HepG2 (cell line): Measurements from ENCODE around the gene ALLC. TPM values are rescaled to one million over a fixed set of nuclear protein-coding genes. Genes with fewer than 3 reads are reported as not detected.

Experiments
- AHDC1 ChIP-seq: sonication (generic); formaldehyde crosslinking; IDR thresholded peaks from 2 replicates; pipeline ENCODE4 v1.5.1; 2020; ENCODE audit warnings: mild to moderate bottlenecking, missing genetic modification reagents, borderline replicate concordance
- CBX5 ChIP-seq: sonication (generic); formaldehyde crosslinking; IDR thresholded peaks from 2 replicates; pipeline ENCODE4 v1.4.0; 2020; ENCODE audit warnings: missing genetic modification reagents, borderline replicate concordance
- ELF4 ChIP-seq: sonication (generic); formaldehyde crosslinking; IDR thresholded peaks from 2 replicates; pipeline ENCODE4 v1.5.0; 2020; ENCODE audit warnings: missing genetic modification reagents, mild to moderate bottlenecking, moderate library complexity, borderline replicate concordance
- KIAA2018 ChIP-seq: sonication (generic); formaldehyde crosslinking; IDR thresholded peaks from 2 replicates; pipeline ENCODE4 v1.5.0; 2020; ENCODE audit warnings: mild to moderate bottlenecking, missing genetic modification reagents, borderline replicate concordance
- MEIS2 ChIP-seq: sonication (generic); formaldehyde crosslinking; IDR thresholded peaks from 2 replicates; pipeline ENCODE4 v1.9.0; 2021; ENCODE audit warnings: mild to moderate bottlenecking, missing genetic modification reagents
- NR2F1 ChIP-seq, 2 experiments: fragments of 450-650 bp in 1 of 2; formaldehyde crosslinking in 1 of 2; IDR thresholded peaks; 2 replicates each; pipeline versions ENCODE4 v1.5.0 to v1.6.1; 2016 to 2020; ENCODE audit warnings: mild to moderate bottlenecking in 1 of 2, missing compliant biosample characterization in 1 of 2, missing genetic modification reagents in 1 of 2, moderate library complexity in 1 of 2
- PBX2 ChIP-seq: IDR thresholded peaks from 2 replicates; pipeline ENCODE4 v1.6.1; 2016; ENCODE audit warnings: control low read depth
- PHF8 ChIP-seq: sonication (generic); formaldehyde crosslinking; IDR thresholded peaks from 2 replicates; pipeline ENCODE4 v1.5.0; 2020; ENCODE audit warnings: missing genetic modification reagents
- SIX4 ChIP-seq: sonication (generic); formaldehyde crosslinking; IDR thresholded peaks from 2 replicates; pipeline ENCODE4 v1.4.0; 2020; ENCODE audit warnings: missing genetic modification reagents
- TARDBP ChIP-seq: sonication (generic); formaldehyde crosslinking; IDR thresholded peaks from 2 replicates; pipeline ENCODE4 v1.8.0; 2022; ENCODE audit warnings: mild to moderate bottlenecking, missing genetic modification reagents
- TEAD3 ChIP-seq: optimal IDR thresholded peaks from 2 replicates; pipeline ENCODE3; 2016; ENCODE audit warnings: borderline replicate concordance
- ZFX ChIP-seq: sonication (generic); formaldehyde crosslinking; IDR thresholded peaks from 2 replicates; pipeline ENCODE4 v1.4.0; 2020; ENCODE audit warnings: mild to moderate bottlenecking, low read depth, missing genetic modification reagents, moderate library complexity
- ZFY ChIP-seq: sonication (generic); formaldehyde crosslinking; IDR thresholded peaks from 2 replicates; pipeline ENCODE4 v1.4.0; 2020; ENCODE audit warnings: missing genetic modification reagents
- ZNF160 ChIP-seq: sonication (generic); formaldehyde crosslinking; IDR thresholded peaks from 2 replicates; pipeline ENCODE4 v1.8.0; 2022; ENCODE audit warnings: mild to moderate bottlenecking, inconsistent platforms, missing genetic modification reagents
- ZNF17 ChIP-seq: sonication (generic); formaldehyde crosslinking; IDR thresholded peaks from 2 replicates; pipeline ENCODE4 v1.5.0; 2020; ENCODE audit warnings: mild to moderate bottlenecking, missing genetic modification reagents
- ZNF777 ChIP-seq: sonication (generic); formaldehyde crosslinking; IDR thresholded peaks from 2 replicates; pipeline ENCODE4 v1.4.0; 2020; ENCODE audit warnings: missing genetic modification reagents
- polyA plus RNA-seq, 8 experiments: library from polyadenylated mRNA; depleted of rRNA in 3 of 8; stranded (reverse) in 7 of 8; unstranded in 1 of 8; fragments of >200 nt; fragmentation: Illumina TruSeq in 4 of 8; extraction: Trizol in 4 of 8; gene quantifications; 2 replicates each; pipeline versions ENCODE4 v1.2.1 to v1.2.3, GENCODE V29; 2011 to 2016; ENCODE audit warnings: low read depth in 4 of 8, missing spikeins in 1 of 8, mixed read lengths in 1 of 8; ENCODE audit not compliant: insufficient read depth in 1 of 8
- total RNA-seq, 5 experiments: library from RNA; depleted of rRNA; stranded (reverse); fragments of >200 nt; fragmentation: Illumina TruSeq; extraction: Trizol; gene quantifications; 2 replicates each; pipeline ENCODE4 v1.2.3, GENCODE V29; 2016; ENCODE audit warnings: low read depth in 1 of 5

Gene ALLC
- total and polyA plus RNA-seq, 2 of the 13 experiments (the other 11 are each of a cell fraction or from before 2014, with no cell fraction given) = 0.08 to 0.11 TPM

- peak; percentile 59; the same call in 1 of the 2 replicates for TF ChIP-seq AHDC1 (CRISPR knock-in tag)
- TF ChIP-seq KIAA2018 (CRISPR knock-in tag) = no peak
- TF ChIP-seq PBX2 (CRISPR knock-in tag) = peak; percentile 78
- TF ChIP-seq ZNF777 (CRISPR knock-in tag) = no peak
- TF ChIP-seq ZNF17 = no peak
- TF ChIP-seq ZFX (CRISPR knock-in tag) = peak; percentile 45; the same call in 1 of the 2 replicates
- peak; percentile 45; the same call in 1 of the 2 replicates for TF ChIP-seq SIX4 (CRISPR knock-in tag)
- TF ChIP-seq ZFY = 0 out of 2 replicates have a peak, but pooled peaks have one; percentile 22
- TF ChIP-seq CBX5 (CRISPR knock-in tag) = no peak
- peak in 1 of 2 experiments; percentile 58; a peak in 1 of 4 replicates for TF ChIP-seq NR2F1 (CRISPR knock-in tag; IDR thresholded peaks at IDR 0.05)
- peak; percentile 97 for TF ChIP-seq TEAD3 (CRISPR knock-in tag)
- TF ChIP-seq ZNF160 = no peak
- TF ChIP-seq PHF8 (CRISPR knock-in tag) = no peak
- TF ChIP-seq TARDBP (CRISPR knock-in tag) = peak; percentile 81
- TF ChIP-seq ELF4 (CRISPR knock-in tag) = no peak
- TF ChIP-seq MEIS2 (CRISPR knock-in tag) = 0 out of 2 replicates have a peak, but pooled peaks have one; percentile 23
These were observed 37.2 kb upstream of the ALLC start (continued) for GRCh38 chr2:3620834-3621233.
